Left lung (tissue), 10 donors: Measurements from ENCODE around the gene RAB22A. TPM values are rescaled to one million over a fixed set of nuclear protein-coding genes. Genes with fewer than 3 reads are reported as not detected.

Experiments
- ATAC-seq: fragments of 200-7000 bp; cut with Tn5 transposase; one replicate; pipeline ENCODE4 v1.9.1; 2020; ENCODE audit warnings: moderate library complexity
- DNase-seq, 4 donors: peaks; one replicate each; pipeline ENCODE4 v3.0.0-alpha.2; 2013 to 2020
- H3K27ac ChIP-seq, 2 donors: fragments of 200-600 bp; sonication (generic) in 1 of 2; one replicate each; pipeline versions ENCODE4 v1.5.0 to v1.8.0; 2020 to 2021
- H3K27me3 ChIP-seq, 2 donors: fragments of 200-600 bp; sonication (generic) in 1 of 2; one replicate each; pipeline versions ENCODE4 v1.5.0 to v1.8.0; 2020 to 2021
- H3K36me3 ChIP-seq, 2 donors: fragments of 200-600 bp; sonication (generic) in 1 of 2; one replicate each; pipeline versions ENCODE4 v1.5.0 to v1.8.0; 2020 to 2021
- H3K4me1 ChIP-seq, 2 donors: fragments of 200-600 bp; one replicate each; pipeline ENCODE4 v1.8.0; 2021
- H3K4me3 ChIP-seq, 2 donors: fragments of 200-600 bp; sonication (generic) in 1 of 2; one replicate each; pipeline versions ENCODE4 v1.5.0 to v1.8.0; 2020 to 2021; ENCODE audit warnings: mild to moderate bottlenecking in 1 of 2
- H3K9me3 ChIP-seq, 2 donors: fragments of 200-600 bp; sonication (generic) in 1 of 2; one replicate each; pipeline versions ENCODE4 v1.5.0 to v1.8.0; 2020 to 2021
- CTCF ChIP-seq, 2 donors: fragments of 200-600 bp; sonication (generic) in 1 of 2; IDR thresholded peaks; one replicate each; pipeline versions ENCODE4 v1.5.0 to v1.8.0; 2021; ENCODE audit warnings: antibody characterized with exemption in 2 of 2
- intact Hi-C, 2 donors: fragments of 100-400 bp; cut with DNase I; formaldehyde crosslinking; loops; one replicate each; pipeline versions ENCODE4 v1.11.2 to v1.14.2; 2022
- polyA plus RNA-seq, 6 donors: library from polyadenylated mRNA; unstranded; fragments of 120-200 nt; gene quantifications; one replicate each; pipeline ENCODE4 v1.2.1, GENCODE V29; 2013; ENCODE audit not compliant: insufficient read length in 6 of 6
- total RNA-seq, 2 donors: library from RNA; stranded (reverse); fragmentation: NEBNext Ultra II Directional; extraction: Animal tissue kit (Norgen Biotek cat#: 25700); gene quantifications; one replicate each; pipeline ENCODE4 v1.2.1, GENCODE V29; 2021
- donor health status: DM: no; HTN: yes; CAD: no.
- donor health status: DM: no; HTN: no; CAD: no.

Gene RAB22A
- total and polyA plus RNA-seq, 8 donors, result 17.3 to 26.2 (median 19.3) TPM

DNA sequence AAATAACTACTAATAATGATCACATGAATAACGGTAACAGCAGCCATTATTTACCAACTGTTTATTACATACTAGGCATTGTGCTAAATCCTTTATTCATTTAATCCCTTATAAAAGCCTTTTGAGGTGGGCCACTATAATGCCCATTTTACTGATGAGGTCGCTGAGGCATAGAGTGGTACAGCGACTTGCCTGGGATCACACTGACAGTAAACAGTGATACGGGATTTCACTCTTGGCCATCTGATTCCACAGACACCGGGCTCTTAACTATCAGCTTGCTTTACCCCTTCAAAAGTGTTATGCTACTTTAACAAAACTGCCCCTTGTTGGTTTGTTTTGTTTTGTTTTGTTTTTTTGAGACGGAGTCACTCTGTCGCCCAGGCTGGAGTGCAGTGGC lies 2.2 kb upstream of the RAB22A start:
- Histone ChIP-seq H3K27ac (peak overlapping the region; percentile 52 to 64), H3K36me3 (peaks cover 0 to 8% of the 10 kb centered on the region in 2 donors), H3K4me3 (no peak overlapping the region), H3K27me3 (no peaks in the 10 kb centered on the region), H3K4me1 (peaks cover 11 to 47% of the 10 kb centered on the region in 2 donors), H3K9me3 (no peaks in the 10 kb centered on the region)
- no peak for TF ChIP-seq CTCF (IDR thresholded peaks at IDR 0.05)
- DNase-seq (no peak), ATAC-seq (no peak)
- intact Hi-C loops, result no loop called here

DNA sequence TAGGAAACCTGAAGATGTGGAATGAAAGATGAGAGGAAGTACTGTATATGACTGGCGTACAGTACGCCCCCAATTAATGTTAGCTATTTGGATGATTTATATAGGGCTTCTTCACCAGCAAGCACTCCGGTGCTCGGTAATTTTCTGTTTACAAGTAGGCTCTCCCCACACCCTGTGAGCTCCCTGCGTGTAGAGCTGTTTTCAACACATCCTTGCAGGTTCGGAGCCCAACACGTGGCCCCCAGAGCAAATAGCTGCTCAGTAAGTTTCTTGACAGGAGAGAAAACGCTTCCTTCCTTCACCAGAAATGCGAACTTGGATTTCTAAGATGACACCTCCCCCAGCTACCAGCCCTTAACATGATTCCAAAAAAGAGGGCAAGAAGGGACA lies 1.2 kb upstream of the RAB22A start:
- H3K27ac ChIP-seq, result peak overlapping the region in 1 of 2 donors; percentile 90
- ATAC-seq, result no peak

GRCh38 chr20:58308680-58309527 lies 611 bp upstream of the RAB22A start:
- peak overlapping the region; percentile 51 to 90 for H3K27ac ChIP-seq
- peaks cover 11 to 62% of the 10 kb centered on the region in 2 donors for H3K4me1 ChIP-seq
- no peaks in the 10 kb centered on the region for H3K9me3 ChIP-seq
- H3K4me3 ChIP-seq, result peak overlapping the region; percentile 74 to 98
- H3K36me3 ChIP-seq, result peaks cover 0 to 23% of the 10 kb centered on the region in 2 donors
- intact Hi-C loops, result no loop called here
- DNase-seq (peak in 3 of 4 donors; percentile 59 to 93 (median 83)), ATAC-seq (peak; percentile 84)
- TF ChIP-seq CTCF (IDR thresholded peaks at IDR 0.05), result no peak
- H3K27me3 ChIP-seq, result no peaks in the 10 kb centered on the region

More for the DNA sequence above, 1.2 kb upstream of the RAB22A start:
- peaks cover 11 to 56% of the 10 kb centered on the region in 2 donors for H3K4me1 ChIP-seq
- no peaks in the 10 kb centered on the region for H3K9me3 ChIP-seq
- no peaks in the 10 kb centered on the region for H3K27me3 ChIP-seq
- H3K36me3 ChIP-seq, result peaks cover 0 to 17% of the 10 kb centered on the region in 2 donors
- DNase-seq, result no peak
- peak overlapping the region; percentile 74 to 98 for H3K4me3 ChIP-seq
- TF ChIP-seq CTCF (IDR thresholded peaks at IDR 0.05), result no peak
- intact Hi-C loops, result no loop called here

DNA sequence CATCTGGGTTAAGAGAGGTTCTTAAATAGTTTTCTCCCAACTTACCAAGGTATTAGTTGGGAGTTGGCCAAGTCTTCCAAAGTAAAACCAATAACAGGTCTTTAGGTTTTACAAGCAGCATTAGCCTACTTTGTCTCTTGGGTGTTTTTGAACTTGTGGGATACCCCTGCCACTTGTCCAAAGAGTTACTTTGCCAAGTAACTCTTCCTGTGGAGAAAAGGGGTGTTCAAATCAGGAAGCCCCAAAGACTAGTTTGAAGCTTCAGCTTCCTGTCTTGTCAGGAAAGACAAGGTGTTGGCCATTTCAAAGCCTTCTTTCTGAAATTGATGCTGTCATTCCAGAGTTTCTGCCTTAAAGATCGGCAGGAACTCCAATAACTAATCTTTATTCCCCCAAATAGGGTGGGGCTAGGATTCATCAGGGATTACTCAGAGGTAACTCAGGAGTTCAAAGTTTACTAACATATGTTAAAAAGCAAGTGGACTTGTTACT lies 822 bp downstream of the RAB22A start:
- no peak for TF ChIP-seq CTCF (IDR thresholded peaks at IDR 0.05)
- DNase-seq, result no peak
- ATAC-seq, result no peak
- H3K27me3 ChIP-seq, result no peaks in the 10 kb centered on the region
- H3K36me3 ChIP-seq, result peaks cover 0 to 37% of the 10 kb centered on the region in 2 donors
- intact Hi-C loops, result no loop called here
- peaks cover 11 to 64% of the 10 kb centered on the region in 2 donors for H3K4me1 ChIP-seq
- H3K9me3 ChIP-seq, result no peaks in the 10 kb centered on the region
- H3K4me3 ChIP-seq, result peak overlapping the region; percentile 97 to 98
- H3K27ac ChIP-seq, result peak overlapping the region; percentile 90

DNA sequence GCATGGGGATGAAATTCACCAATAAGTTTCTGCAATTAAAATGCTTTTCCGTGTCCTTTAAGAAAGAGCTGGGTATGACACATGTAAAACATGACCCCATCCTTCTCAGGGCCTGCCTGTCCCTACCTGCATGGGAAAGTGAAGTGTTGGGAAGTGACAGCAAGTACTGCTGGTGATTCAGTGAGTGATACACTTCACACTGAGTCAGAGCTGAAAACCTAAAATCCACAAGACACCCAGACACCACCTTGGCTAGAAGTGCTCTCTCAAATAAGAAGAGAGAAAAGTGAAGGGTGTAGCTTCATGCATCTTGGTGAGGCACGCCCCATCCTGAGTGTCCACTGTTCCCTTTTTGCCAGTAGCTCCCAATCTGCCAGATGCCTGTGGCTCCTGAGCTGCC lies 3.3 kb downstream of the RAB22A start:
- no peak for TF ChIP-seq CTCF (IDR thresholded peaks at IDR 0.05)
- H3K36me3 ChIP-seq, result peaks cover 0 to 55% of the 10 kb centered on the region in 2 donors
- intact Hi-C loops, result no loop called here

More for the DNA sequence above, 3.3 kb downstream of the RAB22A start:
- H3K4me1 ChIP-seq, result peaks cover 4 to 43% of the 10 kb centered on the region in 2 donors
- ATAC-seq, result no peak
- H3K9me3 ChIP-seq, result no peaks in the 10 kb centered on the region
- no peak overlapping the region for H3K27ac ChIP-seq
- DNase-seq, result no peak
- no peaks in the 10 kb centered on the region for H3K27me3 ChIP-seq
- no peak overlapping the region for H3K4me3 ChIP-seq
